GM21447 (cell line): ENCODE results near the gene VWA8.
"Not testable (repeated sequence)": the region's sequence is repeated elsewhere in the genome, so short reads cannot be mapped to it uniquely, and the experiment has no call there.

Source experiments
- ATAC-seq: cut with Tn5 transposase; IDR thresholded peaks from one replicate; pipeline ENCODE4 v1.9.1; 2021; ENCODE audit not compliant: unreplicated experiment

VWA8 gene

DNA sequence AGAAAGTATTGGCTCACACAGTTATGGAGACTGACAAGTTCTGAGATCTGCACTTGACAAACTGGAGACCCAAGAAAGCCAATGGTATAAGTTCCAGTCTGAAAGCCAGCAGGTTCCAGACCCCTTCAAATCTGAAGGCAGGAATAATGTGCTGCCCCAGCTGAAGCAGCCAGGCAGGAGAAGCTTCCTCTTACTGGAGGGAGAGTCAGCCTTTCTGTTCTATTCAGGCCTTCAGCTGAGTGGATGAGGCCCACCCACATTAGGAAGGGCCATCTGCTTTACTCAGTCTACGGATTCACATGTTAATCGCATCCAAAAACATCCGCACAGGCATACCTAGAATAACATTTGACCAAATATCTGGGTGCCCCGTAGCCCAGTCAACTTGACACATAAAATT, 8.2 kb upstream of the VWA8 start:
- ATAC-seq = no peak

DNA sequence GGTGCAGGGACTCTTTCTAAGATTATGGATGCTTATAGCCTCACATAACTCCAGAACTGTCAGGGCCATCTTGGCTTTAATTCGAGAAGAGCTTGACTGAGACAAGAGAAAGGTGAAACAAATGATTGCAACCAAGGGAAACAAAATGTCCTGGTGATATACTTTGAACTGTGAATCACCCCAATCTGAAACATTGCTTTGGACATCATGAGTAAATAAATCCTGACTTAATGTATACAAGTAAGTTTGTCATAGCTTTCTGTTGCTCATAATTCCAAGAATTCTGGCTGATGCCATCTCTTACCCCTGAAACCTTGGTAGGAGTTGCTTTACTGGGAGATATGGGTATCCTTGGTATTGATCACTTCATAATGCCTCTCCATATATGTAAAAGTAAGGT, 5.8 kb upstream of the VWA8 start:
- ATAC-seq = no peak

DNA sequence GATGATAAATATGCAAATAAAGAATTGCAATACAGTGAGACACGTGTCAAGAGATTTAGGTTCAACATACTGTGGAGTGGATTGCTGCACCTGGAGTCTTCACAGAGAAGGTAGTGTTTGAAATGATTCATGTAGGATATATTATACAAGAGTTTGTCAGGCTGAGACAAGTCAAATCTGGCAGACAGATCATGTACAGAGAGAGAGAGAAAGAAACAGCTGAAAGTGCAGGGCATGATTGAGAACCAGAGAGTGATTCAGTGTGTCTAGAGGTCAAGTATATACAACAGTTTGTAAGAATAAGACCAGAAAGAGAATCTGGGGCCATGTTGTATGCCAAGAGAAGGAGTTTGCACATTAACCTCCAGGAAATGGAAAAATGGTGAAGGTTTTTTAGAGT, 2.1 kb upstream of the VWA8 start:
- ATAC-seq = no peak

DNA sequence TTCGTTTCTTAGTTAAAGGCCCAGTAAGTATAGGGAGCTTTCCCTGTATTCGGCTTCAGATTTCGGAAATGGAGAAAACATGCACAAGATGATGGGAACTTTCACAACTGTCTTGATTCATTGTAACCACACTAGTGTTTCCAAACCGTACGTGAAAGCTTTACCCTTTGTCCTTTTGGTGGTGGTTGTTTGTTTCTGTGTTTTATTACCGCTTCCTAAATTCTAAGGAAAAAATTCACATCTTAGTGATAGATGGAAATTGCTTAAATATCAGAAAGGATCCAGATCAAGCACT, 504 bp upstream of the VWA8 start:
- ATAC-seq = no peak

DNA sequence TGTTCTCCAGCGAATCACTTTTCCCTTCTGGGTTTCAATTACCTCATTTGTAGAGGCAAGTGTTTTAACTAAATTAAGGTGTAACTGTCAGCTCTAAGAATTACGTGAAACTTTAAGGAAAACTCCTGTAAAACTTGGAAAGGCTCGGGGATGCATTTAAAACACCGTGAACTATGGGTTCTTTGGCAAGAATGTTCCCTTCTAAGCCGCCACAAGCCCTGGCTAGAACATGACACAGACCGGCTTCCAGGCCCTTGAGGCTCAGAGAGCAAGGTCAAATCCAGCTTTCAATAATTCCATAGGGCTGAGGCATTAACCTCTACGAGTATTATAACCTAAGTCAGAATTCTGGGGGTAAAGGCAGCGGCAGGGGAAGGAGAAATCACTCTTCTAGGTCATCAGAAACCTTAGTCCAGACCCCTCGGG, 685 bp downstream of the VWA8 start:
- ATAC-seq = no peak

DNA sequence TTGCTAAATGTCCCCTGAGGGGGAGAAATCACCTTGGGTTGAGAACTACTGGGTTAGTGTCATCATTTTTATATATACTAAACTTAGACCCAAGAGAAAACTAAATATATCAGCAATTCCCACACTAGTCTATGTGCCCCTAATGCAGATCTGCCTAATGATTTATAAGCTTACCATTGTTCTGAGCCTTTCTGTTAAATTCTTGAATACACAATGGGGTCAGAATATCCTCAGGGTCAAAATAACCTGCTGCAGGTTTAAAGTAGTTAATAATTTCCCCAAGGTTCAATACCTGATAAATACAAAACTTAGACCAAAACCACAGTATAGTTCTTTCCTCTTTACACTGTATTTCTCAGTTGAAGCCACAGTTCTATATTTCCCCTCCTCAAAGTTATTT, 4.6 kb downstream of the VWA8 start:
- no peak for ATAC-seq

DNA sequence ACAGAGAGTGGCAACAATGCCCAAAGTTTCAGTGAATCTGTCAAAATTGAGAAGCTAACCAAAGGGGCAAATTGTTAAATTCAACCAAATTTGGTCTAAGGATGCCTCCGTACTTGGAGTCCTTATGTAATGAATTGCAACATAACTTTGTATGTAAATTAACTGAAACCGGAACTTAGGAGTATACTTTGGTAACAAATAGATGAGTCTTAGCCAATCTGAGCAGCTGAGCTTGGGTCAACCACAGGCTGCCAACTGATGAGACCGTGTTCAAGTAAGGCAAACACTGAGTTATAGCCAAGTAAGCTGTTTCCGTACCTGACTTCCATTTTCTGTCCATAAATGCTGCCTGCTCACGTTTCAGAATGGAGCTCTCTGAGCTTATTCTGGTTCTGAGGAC, 5.3 kb downstream of the VWA8 start:
- no peak for ATAC-seq

DNA sequence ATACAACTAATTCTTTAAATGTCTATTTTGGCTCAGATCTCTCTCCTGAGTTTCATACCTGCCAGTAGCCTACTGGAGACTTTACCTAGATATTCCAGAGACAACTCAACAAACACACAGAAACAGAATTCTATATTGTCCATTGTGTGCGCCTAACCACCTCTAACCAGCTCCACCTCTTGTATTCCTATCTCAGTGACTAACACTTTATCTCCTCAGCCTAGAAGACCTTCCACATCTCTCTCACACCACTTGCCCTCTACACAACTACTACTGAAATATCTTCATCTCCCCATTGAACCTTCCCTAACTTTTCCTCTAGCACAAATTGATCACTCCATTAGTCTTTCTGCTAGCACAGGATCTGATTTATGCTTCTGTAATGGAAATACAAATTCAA, 6.7 kb downstream of the VWA8 start:
- no peak for ATAC-seq

DNA sequence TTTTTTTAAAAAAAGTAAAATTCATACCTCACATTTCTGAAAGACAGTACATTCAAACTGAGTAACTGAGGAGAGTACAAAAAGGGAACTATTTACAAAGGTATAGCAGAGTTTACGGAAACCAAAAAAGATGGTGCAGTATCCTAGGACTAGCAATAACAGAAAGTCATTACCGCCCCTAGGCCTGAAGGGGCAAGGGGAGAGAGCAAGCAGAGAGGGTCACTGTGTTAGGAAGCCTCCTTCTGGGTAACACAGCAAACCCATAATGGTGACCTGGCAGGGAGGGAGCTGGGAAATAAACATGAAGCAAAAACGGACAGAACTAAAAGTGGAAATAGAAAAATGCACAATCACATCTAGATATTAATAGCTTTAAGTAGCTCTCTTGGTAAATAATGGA, 8.2 kb downstream of the VWA8 start:
- no peak for ATAC-seq

DNA sequence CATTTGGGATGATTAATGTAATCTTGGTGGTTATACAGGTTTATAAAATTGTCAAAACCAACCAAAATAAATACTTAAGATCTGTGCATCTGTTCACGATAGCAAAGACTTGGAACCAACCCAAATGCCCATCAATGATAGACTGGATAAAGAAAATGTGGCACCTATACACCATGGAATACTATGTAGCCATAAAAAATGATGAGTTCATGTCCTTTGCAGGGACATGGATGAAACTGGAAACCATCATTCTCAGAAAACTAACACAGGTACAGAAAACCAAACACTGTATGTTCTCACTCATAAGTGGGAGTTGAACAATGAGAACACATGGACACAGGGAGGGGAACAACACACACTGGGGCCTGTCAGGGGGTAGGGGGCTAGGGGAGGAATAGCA, 11.8 kb downstream of the VWA8 start:
- ATAC-seq = not testable (repeated sequence)

DNA sequence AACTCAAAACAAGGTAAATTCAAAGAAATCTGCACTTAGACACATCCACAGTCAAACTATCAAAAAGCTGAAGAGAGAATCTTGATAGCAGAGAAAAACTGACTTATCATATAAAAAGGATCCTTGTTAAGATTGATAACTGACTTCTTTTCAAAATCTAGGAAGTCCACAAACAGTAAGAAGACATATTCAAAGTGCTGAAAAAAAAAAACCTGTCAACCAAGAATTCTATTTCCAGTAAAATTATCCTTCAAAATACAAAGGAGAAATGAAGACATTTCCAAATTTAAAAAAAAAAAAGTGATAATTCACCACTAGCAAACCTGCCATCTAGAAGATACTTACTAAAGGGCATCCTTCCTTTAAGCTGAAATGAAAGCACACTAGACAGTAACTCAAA, 15.0 kb downstream of the VWA8 start:
- ATAC-seq = no peak

DNA sequence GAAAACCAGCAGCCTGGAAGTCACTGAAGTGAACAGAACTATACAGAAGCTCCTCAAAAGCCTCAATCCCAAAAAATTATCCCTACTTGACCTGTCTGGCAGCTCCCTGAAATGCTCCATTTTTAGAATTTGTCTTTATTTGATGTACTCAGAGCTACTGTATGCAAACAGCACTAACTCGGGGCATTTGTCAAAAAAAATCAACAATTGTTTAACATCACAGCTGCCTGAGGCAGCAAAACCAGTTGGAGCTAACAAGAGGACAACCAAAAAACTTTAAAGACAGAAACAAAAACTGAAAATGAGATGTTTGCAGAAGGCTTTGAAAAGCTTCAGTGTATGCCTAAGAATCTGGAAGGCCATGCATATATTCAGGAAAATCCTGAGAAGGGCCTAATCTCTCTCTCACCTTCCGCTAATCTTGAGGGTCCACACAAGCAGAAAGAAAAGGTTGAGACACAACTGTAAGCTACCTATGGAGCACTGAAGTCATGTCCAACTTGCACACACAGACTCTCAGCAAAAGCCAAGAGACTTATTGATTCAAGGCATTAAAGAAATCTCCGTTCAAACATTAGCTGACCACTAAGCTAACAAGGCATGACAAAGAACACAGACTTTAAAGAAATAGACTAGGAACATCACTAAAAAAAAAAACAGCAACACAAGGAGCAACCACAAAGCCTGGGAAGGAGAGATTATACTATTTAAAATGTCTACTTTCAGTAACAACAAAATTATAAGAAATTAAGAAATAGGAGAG, 16.1 kb downstream of the VWA8 start:
- no peak for ATAC-seq

DNA sequence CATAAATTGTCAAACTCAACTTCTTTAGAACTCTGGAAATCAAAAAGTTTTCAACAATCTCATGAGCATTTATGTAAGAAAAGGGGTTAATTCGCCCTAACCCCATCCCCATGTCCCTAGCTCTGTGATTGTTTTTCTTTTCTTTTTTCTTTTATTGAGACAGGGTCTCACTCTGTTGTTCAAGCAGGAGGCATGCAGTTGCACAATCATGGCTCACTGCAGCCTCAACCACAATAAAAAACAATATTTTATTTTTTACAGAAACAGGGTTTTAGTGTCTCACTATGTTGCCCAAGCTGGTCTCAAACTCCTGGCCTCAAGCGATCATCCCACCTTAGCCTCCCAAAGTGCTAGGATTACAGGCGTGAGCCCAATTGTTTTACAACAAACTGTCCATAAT, 16.7 kb downstream of the VWA8 start:
- no peak for ATAC-seq

DNA sequence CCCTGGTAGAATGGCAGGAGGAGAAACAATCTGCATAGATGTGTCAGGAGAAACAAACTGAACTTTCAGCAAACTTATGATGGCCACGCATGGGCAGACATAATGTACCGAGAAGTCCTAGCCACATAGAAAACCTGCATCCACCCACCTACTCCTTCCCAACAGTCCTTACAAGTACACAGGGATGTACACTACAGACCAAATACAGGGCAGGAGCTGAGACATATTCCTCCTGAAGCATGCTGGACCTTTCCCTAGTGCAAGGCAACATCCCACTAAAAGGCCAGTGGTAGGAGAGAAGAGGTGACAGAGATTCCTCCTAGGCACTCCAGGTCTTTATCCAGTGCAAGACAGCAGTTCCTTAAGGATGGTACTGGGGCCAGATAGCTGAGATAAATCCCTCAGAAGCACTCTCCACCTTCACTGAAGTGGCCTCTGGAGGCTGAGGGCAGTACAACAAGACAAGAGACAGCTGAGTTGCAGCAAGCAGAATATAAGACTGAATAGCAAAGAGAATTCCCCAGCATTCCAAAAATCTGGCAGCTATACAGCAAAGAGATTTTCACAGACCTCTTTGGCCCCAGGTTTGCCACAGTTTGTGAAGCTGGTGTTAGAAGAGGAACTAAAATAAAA, 18.3 kb downstream of the VWA8 start:
- ATAC-seq = no peak

DNA sequence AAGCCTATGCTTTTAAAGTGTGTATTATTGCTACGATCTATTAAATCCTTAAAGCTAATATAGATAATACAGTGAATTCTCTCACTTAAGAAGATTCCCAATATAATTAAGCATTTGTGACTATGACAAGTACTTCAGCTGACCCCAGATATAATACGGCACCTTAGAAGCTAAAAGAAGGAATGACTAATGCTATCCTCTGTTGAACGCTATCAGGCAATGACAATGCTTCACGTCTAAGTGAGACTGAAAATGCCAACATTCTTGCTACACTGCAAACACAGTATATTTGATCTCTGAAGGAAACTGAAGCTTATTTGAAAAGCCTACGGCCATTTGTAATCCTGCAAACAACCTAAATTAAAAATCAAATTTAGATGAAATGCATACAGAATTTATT, 19.7 kb downstream of the VWA8 start:
- no peak for ATAC-seq

DNA sequence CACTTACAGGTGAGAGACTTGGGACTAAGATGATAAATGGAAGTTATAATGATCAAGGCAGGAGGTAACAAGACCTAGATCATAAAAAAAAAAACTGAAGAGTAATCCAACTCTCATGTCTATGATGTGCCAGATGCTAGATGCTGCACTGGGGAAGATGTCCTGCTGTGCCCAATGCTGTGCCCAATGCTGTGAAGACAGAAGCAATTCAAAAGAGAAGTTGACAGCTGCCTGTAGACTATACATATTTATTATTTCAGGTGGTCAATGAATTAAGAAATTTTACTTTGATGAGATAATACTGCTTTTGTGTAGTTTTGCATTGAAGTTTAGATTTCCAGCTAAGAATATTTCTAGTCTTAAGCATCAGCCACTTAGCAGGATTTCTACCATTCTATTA, 21.5 kb downstream of the VWA8 start:
- no peak for ATAC-seq

DNA sequence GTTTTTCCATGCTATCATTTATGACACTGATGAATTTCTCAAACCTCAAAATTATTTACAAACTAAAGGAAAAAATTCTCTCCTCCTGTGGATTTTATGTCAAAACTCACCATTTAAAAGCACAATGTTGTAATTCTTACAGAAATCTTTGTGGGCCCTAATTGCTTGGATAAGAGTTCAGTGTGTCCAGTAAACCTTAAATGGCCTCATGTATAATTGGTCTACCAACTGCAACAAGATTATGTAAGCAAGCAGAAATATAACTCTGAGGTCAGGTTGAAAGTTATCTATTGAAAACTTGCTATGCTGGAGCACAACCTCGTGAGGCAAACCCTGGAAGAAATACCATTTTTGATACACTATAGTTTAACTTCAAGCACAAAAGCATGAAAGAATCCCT, 22.0 kb downstream of the VWA8 start:
- ATAC-seq = no peak

DNA sequence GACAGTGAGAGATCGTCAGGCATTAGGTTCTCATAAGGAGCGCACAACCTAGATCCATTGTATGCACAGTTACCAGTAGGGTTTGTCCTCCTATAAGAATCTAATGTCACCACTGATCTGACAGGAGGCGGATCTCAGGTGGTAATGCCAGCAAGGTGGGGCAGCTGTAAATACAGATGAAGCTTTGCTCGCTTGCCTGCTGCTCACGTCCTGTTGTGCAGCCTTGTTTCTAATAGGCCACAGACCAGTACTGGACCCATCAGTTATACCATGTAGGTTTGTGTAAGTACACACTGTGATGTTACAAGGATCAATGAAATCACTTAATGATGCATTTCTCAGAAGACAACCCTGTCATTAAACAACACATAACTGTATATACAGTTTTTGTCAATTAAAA, 23.5 kb downstream of the VWA8 start:
- no peak for ATAC-seq

DNA sequence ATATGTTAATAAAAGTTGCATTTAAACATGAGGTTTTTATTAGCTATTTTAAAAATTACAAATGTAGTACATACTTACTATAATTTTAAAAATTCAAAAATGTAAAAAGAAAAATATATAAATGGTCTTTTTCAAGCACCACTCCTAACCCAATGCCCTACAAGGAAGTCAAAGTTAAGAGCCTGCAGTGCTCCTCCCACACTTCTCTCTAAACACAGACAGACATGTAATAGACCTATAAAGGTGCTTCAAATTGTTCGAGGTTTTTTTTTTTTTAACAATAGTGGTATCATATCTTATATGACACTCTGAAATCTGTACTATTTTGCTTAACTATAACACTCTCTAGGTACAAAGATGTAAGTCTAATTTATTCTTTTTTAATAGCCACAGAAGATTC, 25.4 kb downstream of the VWA8 start:
- ATAC-seq = no peak

DNA sequence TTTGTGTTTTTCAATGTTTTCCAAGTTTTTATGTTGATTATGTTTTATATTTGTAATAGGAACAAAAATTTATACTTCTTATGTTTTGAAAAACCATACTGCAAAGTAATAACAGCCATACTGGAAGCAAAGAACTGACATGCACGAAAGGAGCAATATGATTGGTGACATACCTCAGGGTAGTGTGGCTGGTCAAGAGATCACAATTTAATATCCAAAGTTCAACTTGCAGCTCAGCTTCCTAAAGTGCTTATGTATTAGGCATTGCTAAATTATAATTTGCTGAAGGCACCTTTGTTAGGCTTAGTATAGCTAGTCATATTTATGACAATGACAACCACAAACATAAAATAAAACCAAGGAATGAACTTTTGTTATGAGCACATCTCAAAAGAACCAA, 25.9 kb downstream of the VWA8 start:
- ATAC-seq = no peak

DNA sequence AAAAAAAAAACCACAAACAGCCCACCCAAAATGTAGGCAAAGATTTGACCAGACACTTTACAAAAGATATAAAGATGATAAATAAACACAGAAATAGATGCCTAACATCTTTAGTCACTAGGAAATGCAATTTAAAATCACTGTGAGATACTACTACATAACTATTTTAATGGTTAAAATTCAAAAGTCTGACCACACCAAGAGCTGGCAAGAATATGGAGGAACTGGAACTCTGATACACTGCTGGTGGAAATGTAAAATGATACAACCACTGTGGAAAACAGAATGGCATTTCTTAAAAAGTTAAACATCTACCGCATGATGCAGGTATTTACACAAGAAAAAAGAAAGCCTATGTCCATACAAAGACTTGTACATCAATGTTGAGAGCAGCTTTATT, 26.8 kb downstream of the VWA8 start:
- ATAC-seq = no peak

DNA sequence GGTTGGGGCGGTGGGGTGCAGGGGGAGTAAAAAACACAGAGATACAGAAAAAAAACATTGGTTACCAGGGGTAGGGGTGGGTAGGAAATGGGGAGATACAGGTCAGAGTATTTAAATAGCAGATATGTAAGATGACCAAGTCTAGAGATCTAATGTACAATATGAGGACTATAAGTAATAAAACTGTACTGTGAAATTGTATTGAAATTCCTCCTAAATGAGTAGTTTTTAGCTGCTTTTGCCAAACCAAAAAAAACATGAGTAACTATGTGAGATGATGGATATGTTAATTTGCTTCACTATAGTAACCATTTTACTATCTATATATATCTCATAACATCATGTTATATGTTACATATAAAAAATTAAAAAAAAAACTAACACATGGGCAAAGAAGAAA, 29.6 kb downstream of the VWA8 start:
- no peak for ATAC-seq

DNA sequence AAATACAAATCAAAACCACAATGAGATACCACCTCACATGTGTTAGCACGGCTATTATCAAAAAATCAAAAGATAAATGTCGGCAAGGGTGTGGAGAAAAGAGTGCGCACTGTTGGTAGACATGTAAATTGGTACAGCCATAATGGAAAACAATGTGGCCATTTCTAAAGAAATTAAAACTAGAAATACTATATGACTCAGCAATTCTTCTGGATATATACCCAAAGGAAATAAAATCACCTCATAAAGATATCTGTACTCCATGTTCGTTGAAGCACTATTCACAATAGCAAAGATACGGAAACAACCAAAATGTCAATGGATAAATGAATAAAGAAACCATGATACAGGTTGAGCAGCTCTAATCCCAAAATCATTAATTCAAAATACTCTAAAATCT, 30.8 kb downstream of the VWA8 start:
- no peak for ATAC-seq
